Liver (tissue), 2 donors: ENCODE data around the gene AKAP10.

Experiments used
- ATF3 ChIP-seq: IDR thresholded peaks from 2 replicates; pipeline ENCODE4 v1.6.1; 2016; ENCODE audit warnings: antibody characterized with exemption
- GABPA ChIP-seq, 2 donors: IDR thresholded peaks in 1 of 2; conservative IDR thresholded peaks in 1 of 2; 2 replicates each; pipeline ENCODE4 v1.6.1; 2016; ENCODE audit warnings: antibody characterized with exemption in 2 of 2, mild to moderate bottlenecking in 1 of 2, moderate library complexity in 1 of 2
- TAF1 ChIP-seq: conservative IDR thresholded peaks from 2 replicates; pipeline ENCODE4 v1.6.1; 2016; ENCODE audit warnings: antibody characterized with exemption, mild to moderate bottlenecking
- YY1 ChIP-seq: IDR thresholded peaks from 2 replicates; pipeline ENCODE4 v1.6.1; 2016; ENCODE audit warnings: antibody characterized with exemption, mild to moderate bottlenecking
- donor health status: healthy.

- no peak for TF ChIP-seq TAF1
- TF ChIP-seq YY1 = no peak
- no peak for TF ChIP-seq ATF3
- no peak for TF ChIP-seq GABPA (IDR thresholded peaks at IDR 0.05 in 1 of 2, conservative IDR thresholded peaks at IDR 0.05 in 1 of 2)
These were observed 30.7 kb downstream of the AKAP10 start for GRCh38 chr17:19946921-19947320.
